Measurements from ENCODE around the gene ICOS.

DNA sequence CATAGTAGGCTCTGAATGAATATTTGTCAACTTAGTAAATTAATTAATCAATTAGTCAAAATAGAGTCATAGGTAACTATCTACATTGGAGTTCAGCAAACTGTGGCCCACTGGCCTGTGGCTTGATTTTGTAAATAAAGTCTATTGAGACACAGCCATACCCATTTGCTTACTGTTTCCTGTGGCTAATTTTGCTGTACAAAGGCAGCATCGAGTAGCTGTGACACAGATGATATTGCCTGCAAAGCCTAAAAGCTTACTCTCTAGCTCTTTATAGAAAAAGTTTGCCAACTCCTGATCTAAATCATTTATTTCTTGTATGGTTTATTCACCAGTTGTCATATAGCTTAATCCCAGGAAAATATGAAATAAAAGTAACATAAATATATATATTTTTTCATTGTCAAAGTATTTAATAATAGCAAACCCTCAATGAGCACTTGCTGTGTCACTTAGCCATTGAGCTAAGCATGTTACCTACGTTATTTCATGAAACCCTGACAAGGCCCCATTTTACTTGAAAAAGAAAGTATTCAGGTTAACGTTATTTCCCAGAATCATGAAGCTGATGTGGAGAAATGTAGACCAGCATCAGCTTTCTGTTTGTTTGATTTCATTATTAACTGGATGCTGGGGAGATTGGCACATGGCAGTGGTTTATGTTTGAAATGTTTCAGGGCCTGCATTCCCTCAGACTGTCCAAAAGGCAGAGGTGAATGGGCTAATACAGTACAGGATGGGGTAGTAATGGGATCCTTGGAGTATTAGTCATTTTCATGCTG, 69.6 kb downstream of the ICOS start:
- TF ChIP-seq, protein P1, sequence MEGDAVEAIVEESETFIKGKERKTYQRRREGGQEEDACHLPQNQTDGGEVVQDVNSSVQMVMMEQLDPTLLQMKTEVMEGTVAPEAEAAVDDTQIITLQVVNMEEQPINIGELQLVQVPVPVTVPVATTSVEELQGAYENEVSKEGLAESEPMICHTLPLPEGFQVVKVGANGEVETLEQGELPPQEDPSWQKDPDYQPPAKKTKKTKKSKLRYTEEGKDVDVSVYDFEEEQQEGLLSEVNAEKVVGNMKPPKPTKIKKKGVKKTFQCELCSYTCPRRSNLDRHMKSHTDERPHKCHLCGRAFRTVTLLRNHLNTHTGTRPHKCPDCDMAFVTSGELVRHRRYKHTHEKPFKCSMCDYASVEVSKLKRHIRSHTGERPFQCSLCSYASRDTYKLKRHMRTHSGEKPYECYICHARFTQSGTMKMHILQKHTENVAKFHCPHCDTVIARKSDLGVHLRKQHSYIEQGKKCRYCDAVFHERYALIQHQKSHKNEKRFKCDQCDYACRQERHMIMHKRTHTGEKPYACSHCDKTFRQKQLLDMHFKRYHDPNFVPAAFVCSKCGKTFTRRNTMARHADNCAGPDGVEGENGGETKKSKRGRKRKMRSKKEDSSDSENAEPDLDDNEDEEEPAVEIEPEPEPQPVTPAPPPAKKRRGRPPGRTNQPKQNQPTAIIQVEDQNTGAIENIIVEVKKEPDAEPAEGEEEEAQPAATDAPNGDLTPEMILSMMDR (IDR thresholded peaks at IDR 0.05), result no peak
- TF ChIP-seq POLR2A (IDR thresholded peaks at IDR 0.05), result no peak
- TF ChIP-seq POLR2AphosphoS5 (IDR thresholded peaks at IDR 0.05), result no peak
